H1 (cell line): Measurements from ENCODE around the gene SLC15A2. TPM values are rescaled to one million over a fixed set of nuclear protein-coding genes. Genes with fewer than 3 reads are reported as not detected.

Source experiments
- CBX5 ChIP-seq: fragments of 300-800, 300-1000 bp; sonication (generic); IDR thresholded peaks from 2 replicates; pipeline ENCODE4 v1.7.1; 2016; ENCODE audit warnings: antibody characterized with exemption, low read length, low read depth
- CHD1 ChIP-seq: IDR thresholded peaks from 2 replicates; pipeline ENCODE4 v1.6.1; 2012; ENCODE audit warnings: low read depth, low read length, improper control_type of control experiment
- HDAC2 ChIP-seq, 2 experiments: fragments of 300-600 bp in 1 of 2; sonication (generic) in 1 of 2; IDR thresholded peaks; 2 replicates each; pipeline ENCODE4 v1.6.1; 2011 to 2012; ENCODE audit warnings: low read depth in 2 of 2, low read length in 2 of 2, mild to moderate bottlenecking in 2 of 2, moderate library complexity in 2 of 2, borderline replicate concordance in 1 of 2, inconsistent platforms in 1 of 2
- NANOG ChIP-seq: IDR thresholded peaks from 2 replicates; pipeline ENCODE4 v1.6.1; 2011; ENCODE audit warnings: low read length, low read depth, mild to moderate bottlenecking, inconsistent platforms; ENCODE audit not compliant: insufficient read depth, poor library complexity, severe bottlenecking
- POLR2A ChIP-seq, 2 experiments: IDR thresholded peaks; 1 replicate in 1 of 2; 2 replicates in 1 of 2; pipeline ENCODE4 v1.6.1; 2011; ENCODE audit warnings: low read depth in 2 of 2, low read length in 2 of 2, mild to moderate bottlenecking in 2 of 2; ENCODE audit errors: control extremely low read depth in 1 of 2
- POU5F1 ChIP-seq: IDR thresholded peaks from 2 replicates; pipeline ENCODE4 v1.6.1; 2011; ENCODE audit warnings: low read depth, mild to moderate bottlenecking, low read length, moderate library complexity
- TAF1 ChIP-seq: IDR thresholded peaks from 2 replicates; pipeline ENCODE4 v1.6.1; 2011; ENCODE audit warnings: mild to moderate bottlenecking, low read depth, low read length
- polyA plus RNA-seq, 7 experiments: library from polyadenylated mRNA; depleted of rRNA in 3 of 7; stranded (reverse) in 5 of 7; unstranded in 2 of 7; fragments of >200 nt in 5 of 7; fragments of 200-250 nt in 2 of 7; gene quantifications; 1 replicate in 5 of 7; 2 replicates in 1 of 7; 4 replicates in 1 of 7; pipeline versions ENCODE4 v1.2.1 to v1.2.3, GENCODE V29; 2011 to 2013; ENCODE audit warnings: missing spikeins in 2 of 7, mixed read lengths in 2 of 7
- total RNA-seq: library from RNA; stranded (reverse); fragmentation: NEBNext Ultra II Directional; extraction: Animal tissue kit (Norgen Biotek cat#: 25700); gene quantifications from 2 replicates; pipeline ENCODE4 v1.2.1, GENCODE V29; 2021

Gene SLC15A2
- total and polyA plus RNA-seq, 2 of the 8 experiments (the other 6 are each of a cell fraction or from before 2014, with no cell fraction given): 2.0 to 3.6 TPM

- TF ChIP-seq POLR2A (IDR thresholded peaks at IDR 0.05; ENCODE audit: control extremely low read depth in 1 of 2, low read depth in 2 of 2, low read length in 2 of 2) (no peak), HDAC2 (IDR thresholded peaks at IDR 0.05; ENCODE audit: borderline replicate concordance in 1 of 2, low read depth in 2 of 2, low read length in 2 of 2) (no peak), TAF1 (no peak), NANOG (no peak), POU5F1 (no peak), CBX5 (no peak), CHD1 (no peak)
- TF ChIP-seq, all 59 proteins: peak for 0
Measured at GRCh38 chr3:121988146-121988545, 93.9 kb downstream of the SLC15A2 start (continued).
